NCI-H526 treated with DMSO at 0.1 percent for 48 hours (cell line): ENCODE results near the gene ZMYM1.
A peak's percentile ranks its signal among the peaks of the same experiment; 100 is the strongest.
"Not testable (repeated sequence)": the region's sequence is repeated elsewhere in the genome, so short reads cannot be mapped to it uniquely, and the experiment has no call there.

Experiments used
- DNase-seq: peaks from one replicate; lab custom pipeline; 2025; lab: John Stamatoyannopoulos, UW

Gene ZMYM1

DNA sequence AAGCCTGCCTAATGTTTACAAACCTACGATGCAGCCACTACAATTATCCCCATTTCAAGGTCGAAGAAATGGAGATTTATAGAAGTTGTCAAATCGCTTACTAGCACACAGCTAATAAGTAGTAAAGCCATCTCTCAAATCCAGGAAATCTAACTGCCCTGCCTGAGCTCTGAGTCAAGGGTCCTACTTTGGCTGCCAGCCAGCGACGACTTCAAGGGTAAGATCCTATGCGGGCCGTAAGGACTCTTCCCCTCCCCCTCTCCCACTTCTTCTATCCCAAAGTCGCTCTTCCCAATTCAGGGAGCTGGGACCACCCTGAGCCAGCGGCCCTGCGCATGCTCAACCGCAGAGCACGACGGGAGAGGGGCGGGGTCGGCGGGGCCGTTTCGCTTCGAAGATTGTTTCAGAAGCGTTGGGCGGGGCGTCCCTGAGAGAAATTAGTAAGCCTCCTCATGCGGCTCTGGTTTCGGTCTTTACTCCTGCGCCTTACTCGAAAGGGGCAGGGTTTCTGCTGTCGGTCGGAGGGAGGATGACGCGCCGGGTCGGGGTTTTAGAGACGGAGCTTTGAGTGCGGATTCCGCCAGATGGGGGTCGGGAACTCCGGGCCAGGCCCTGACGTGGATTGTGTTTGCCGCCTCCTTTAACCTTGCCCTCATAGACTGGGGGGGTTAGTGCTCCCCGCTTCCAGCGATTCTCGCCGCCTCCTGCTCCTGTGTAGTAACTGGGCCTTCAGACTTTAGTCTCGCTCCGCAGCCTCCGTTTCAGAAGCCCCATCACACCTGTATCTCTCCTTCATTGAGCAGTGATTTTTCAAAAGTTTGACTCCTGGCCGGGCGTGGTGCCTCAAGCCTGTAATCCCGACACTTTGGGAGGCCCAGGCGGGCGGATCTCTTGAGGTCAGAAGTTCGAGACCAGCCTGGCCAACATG, at the start of gene ZMYM1:
Gene ZMYM1, plus strand, starts transcription at position 383 of the 928 bp plus-strand sequence. CDS start 14,603 bp downstream, outside the sequence.
- DNase-seq = peak; percentile 88

DNA sequence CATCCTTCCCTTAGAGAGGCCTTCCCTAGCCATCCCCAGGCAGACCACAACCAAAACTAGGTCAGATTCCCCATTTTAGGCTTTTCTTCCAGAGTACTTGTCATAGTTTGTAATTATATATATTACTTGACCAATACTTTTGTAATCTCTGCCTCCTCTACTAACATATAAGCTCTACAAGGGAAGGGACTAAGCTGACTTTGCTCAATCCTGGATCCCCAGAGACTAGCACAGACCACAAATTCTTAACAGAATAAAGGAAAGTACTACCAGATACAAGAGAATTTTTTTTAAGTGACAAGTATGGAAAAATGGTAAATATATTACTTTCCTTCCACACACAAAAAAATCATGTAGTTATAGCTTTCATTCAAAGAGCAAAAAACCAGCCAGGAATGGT, 49.4 kb upstream of the ZMYM1 start:
- no peak for DNase-seq

DNA sequence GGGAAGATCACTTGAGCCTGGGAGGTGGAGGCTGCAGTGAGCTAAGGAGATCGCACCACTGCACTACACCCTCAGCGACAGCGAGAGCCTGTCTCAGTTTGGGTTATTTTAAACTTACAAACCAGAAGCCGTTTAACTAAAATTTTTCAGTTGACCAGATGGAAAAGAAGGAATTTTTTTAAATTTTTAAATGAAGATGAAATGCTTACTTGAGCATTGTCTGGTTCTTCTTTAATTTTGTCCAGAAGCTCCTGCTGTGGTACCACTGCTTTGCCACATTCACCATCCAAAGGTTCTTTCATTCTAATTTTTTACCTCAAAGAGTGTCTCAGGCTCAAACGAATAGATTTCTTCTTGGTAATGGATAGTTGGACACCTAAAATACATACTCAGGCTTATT, 48.8 kb upstream of the ZMYM1 start:
- no peak for DNase-seq

DNA sequence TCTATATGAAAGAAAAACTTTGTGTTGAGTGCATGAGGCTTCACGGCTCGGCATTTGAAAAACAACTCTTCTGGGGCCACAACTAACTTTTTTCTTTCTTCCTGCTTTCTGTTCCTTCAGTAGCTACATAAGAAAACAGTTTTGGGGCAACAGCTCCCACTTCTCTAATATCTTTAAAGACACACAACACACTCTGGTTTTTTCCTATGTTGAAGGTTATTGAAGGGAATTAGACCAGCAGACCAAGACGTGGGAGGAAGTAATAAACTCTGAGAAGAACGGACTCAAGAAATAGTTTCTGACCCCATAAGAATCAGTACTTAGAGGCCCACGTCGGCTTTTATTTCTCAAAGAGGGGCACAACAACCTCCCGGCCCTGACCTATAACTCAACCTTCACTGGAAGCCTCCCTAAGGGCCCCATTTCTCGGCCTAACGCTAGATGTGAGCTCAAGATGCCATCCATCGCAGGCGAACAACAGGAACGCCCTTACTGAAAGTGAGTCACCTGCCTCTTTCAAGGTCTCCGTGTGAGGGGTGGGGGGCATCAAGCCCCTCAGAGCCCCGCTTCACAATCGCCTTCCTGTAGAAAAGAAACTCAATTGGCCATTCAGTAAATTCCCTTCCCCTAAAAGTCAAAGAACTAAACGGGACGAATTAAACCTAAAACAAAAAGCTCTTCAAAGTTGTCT, 48.3 kb upstream of the ZMYM1 start:
- DNase-seq = no peak

DNA sequence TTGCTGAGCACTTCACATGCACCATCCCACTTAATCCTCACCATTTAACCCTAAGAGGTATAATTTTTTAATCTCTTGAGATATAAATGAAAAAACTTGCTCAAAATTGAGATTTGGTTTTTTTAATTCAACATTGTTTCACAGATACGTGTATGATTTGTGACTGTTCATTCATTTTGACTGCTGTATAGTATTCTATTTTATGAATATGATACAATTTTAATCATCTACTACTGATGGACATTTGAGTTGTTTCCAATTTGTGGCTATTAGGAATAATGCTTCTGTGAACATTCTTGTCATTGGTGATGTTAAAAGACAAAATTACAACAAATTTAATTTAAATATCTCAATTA, 46.8 kb upstream of the ZMYM1 start:
- no peak for DNase-seq

DNA sequence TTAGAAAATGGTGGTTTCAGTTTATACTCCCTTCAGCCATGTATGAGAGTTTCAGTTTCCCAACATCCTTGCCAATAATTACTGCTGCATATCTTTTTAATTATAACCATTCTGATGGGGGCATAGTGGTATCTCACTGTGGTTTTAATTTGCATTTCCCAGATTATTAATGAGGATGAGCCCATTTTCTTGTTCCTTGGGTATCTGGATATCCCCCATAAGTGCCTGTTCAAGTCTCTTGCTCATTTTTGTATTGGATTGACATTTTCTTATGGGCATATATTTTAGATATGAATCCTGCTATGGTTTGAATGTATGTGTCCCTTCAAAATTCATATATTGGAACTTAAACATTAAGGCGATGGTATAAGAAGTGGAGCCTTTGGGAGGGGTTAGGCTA, 45.8 kb upstream of the ZMYM1 start:
- DNase-seq = no peak

DNA sequence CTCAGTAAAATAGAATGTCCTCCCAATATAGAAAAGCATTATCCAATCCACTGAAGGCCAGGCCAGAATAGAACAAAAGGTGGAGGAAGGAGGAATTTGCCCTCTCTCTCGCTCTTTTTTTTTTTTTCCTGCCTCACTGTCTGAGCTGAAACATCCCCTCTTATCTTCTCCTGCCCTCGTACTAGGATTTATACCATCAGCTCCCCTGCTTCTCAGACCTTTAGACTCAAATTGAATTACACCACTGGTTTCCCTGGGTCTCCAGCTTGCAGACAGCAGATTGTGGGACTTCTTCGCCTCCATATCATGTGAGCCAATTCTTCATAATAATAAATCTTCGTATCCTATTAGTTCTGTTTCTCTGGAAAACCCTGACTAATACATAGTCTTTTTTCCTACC, 42.6 kb upstream of the ZMYM1 start:
- no peak for DNase-seq

DNA sequence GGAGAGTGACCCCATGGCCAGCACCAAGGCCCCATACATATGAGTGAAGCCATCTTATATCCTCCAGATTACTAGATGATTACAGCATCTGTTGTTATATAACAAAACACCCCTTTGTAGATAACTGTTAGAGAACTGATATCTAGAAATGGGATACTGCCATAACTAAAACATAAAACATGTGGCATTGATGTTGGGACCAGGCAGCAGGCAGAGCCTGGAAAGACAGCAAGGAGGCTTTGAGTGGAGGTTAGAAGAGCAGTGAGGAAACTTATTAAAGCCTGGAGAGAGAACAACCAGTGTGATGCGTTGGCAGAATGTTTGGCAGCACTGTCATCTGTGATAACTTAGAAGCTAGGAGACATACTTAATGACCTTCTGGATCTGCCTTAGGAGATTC, 42.0 kb upstream of the ZMYM1 start:
- no peak for DNase-seq

DNA sequence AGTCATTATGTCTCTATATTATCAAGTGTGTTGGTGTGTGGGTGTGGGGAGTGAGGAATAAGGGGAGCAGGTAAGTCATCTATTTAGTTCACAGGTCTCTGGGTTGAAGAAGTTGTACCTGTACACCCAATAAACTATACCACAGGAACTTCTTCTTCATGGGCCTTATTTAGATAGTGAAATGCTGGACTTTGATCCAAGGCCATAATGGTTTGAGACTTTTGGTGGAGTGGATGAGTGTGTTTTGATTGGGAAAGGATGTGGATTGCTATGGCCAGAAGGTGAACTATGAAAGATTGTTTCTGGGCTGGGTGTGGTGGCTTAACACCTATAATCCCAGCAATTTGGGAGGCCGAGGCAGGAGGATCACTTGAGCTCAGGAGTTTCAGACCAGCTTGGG, 40.5 kb upstream of the ZMYM1 start:
- DNase-seq = no peak

DNA sequence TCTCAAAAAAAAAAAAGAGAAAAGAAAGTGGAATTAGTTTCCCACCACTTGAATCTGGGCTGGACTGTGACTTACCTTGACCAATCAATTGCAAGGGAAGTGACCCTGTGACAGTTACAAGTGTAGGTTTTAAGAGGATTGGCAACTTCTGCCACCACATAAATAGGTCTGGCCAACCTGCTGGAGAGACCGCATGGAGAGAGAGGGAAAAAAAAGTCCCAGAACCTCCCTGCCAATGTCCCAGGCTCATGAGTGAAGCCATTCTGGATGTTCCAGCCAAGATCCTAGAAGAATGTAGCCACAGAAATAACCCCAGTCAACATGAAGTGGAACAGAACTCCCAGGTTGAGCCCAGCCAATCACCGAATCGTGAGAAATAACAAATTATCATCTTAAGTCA, 35.7 kb upstream of the ZMYM1 start:
- DNase-seq = no peak

DNA sequence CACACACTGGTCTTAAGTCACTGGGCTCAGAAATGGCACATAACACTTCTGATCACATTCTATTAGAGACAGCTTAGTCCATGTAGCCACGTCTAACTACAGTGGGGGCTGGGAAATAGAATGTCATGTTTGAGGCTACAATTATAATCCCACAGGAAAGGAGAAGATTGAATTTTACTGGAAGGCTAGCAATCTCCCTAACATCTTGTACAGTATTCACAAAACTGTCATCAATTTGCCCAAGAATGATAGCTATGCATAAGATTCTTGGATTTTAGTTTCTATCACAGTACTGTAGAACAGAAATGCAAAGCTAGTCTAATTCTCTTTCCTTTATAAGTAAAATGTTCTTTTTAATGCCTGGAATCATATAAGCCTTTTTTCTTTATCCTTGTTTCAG, 34.8 kb upstream of the ZMYM1 start:
- no peak for DNase-seq

DNA sequence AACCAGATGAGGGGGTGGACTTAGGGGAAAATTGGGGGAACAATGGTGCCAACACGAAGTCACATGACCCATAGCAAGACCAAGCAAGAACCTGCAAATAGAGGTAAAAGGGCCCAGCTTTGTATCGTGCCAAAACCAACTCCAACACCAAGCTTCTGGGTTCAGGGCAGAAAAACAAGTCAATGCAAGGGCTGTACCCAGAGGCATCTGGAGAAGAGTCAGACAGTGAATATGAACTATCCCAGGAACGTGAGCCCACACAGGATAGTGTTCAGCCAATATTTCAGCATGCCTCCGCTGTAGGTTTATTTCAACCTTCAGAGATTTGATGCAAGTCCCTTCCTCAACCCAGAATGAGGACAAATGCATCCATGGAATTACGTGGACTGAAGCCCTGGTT, 32.5 kb upstream of the ZMYM1 start:
- DNase-seq = no peak

DNA sequence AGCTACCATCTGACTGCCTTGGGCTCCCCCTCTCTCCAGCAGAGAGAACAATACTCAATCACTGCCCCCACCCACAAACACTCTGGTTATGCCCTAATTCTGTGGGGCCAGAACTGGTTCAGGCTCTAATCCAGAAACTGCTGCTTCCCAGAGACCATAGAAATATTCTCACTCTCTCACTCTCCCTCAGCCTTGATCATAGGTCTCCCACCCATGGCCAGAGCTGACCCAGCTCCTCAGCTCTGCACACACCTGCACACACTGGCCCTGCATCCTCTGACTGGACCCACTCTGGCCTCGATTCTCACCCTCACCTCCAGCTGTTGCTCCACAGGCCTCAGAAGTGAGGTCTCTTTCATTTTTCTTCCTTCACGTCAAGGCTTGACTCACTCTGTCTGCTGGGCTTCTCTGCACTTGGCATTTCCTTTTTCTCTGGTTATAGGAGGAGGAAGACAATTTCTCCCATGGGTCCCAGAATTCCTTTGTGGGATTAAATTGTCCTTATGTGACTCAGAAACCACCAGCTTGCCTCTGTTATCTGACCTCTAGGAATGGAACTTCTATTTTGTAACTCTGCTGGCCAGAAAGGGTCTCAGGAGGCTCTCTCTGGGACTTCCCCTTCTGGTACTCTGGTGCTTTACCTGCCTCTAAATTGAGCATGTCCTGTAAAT, 31.9 kb upstream of the ZMYM1 start:
- DNase-seq = no peak

DNA sequence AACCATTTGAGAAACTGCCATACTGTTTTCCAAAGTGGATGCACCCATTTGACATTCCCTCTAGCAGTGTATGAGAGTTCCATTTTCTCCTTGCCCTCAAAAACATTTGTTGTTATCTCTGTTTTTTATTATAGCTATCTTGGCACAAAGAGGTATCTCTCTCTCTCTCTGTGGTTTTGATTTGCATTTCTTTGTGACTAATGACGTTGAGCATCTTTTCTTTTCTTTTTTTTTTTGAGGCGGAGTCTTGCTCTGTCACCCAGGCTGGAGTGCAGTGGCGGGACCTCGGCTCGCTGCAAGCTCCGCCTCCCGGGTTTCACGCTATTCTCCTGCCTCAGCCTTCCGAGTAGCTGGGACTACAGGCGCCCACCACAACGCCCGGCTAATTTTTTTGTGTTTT, 30.1 kb upstream of the ZMYM1 start:
- DNase-seq = no peak

DNA sequence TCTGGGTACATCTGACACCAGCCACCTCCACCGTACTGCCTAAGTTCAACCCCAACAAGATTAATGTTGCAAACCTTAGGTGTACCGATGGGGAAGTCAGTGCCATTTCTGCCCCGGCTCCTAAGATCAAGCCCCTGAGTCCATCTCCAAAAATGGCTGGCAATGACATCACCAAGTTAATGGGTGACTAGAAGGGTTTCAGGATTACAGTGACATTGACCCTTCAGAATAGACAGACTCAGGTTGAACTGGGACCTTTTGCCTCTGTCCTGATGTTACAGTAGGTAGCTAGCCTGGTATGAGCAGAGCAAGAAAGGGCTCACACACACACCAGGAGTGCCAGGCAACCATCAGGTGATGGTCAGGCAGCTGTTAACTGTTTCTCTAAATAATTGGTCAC, 25.8 kb upstream of the ZMYM1 start:
- DNase-seq = no peak

DNA sequence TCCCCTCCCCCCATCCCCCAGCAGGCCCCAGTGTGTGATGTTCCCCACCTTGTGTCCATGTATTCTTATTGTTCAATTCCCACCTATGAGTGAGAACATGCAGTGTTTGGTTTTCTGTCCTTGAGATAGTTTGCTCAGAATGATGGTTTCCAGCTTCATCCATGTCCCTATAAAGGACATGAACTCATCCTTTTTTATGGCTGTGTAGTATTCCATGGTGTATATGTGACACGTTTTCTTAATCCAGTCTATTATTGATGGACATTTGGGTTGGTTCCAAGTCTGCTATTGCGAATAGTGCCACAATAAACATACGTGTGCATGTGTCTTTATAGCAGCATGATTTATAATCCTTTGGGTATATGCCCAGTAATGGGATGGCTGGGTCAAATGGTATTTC, 24.9 kb upstream of the ZMYM1 start:
- not testable (repeated sequence) for DNase-seq

DNA sequence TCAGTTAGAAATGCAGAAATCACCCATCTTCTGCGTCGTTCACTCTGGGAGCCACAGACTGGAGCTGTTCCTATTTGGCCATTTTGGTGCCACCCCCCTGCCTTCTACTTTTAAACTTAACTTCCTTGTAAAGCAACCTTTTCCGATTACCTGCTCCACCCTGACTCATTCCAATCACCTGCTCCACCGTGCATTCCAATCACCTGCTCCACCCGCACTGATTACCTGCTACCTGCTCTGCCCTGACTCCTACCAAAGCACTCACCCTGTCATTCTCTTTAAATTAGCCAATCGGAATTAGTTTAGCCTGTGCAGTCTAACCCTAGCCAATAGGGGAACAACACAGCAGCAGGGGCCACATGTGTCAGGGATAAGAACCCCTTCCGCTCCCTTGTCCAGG, 20.9 kb upstream of the ZMYM1 start:
- DNase-seq = not testable (repeated sequence)

DNA sequence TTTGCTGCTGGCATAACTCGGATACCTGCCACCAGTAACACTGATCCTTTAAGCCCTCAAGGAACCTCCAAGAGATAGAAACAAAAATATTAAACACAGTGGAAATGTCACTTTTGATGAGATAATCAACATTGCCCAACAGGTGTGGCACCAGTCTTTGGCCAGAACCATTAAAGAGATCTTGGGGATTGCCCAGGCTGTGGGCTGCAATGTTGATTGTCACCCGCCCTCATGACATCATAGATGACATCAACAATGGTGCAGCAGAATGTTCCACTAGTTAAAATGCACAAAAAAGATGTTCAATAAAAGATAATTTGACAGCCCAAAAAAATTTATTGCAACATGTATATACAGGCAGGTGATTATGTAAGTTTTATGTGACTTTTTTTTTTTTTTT, 20.2 kb upstream of the ZMYM1 start:
- DNase-seq = no peak

DNA sequence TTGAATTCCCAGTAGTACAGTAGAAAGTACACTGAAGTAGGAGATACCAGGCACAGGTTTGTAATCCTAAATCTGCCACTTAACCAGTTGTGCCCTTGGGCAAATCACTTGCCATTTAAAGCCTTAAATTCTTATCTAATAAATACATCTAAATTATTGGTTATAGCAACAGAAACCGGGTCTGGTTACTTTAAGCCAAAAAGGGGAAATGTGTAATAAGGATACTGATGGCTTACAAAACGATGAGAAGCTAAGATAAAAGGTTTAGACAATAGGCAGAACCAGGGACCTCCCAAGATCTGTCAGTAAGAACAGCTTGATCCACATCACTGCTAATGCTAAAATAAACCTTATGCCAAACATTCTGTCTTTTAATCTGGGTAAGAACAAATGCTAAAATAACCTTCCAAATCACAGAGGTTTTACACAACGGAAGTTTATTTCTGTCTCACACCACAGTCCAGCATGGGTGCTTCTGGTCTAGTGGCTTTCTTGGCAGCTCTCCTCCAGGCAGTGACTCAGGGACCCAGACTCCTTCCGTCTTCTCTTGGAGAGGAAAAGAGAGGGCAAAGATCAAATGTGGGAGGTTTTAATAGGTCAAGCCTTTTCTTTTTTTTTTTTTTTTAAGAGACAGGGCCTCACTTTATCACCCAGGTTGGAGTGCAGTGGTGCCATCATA, 16.5 kb upstream of the ZMYM1 start:
- no peak for DNase-seq

DNA sequence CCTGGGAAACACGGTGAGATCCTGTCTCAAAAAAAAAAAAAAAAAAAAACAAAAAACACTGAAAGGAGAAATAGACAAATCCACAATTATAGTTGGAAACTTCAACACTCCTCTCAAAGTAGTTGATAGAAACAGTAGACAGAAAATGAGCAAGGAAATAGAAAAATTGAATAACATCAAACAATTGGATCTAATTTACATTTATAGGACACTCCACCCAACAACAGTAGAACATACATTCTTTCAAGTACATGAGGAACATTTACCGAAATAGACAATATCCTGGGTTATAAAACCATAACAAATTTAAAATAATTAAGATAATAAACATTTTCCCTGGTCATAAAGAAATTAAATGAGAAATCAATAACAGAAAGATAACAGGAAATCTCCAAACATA, 14.9 kb upstream of the ZMYM1 start:
- no peak for DNase-seq

DNA sequence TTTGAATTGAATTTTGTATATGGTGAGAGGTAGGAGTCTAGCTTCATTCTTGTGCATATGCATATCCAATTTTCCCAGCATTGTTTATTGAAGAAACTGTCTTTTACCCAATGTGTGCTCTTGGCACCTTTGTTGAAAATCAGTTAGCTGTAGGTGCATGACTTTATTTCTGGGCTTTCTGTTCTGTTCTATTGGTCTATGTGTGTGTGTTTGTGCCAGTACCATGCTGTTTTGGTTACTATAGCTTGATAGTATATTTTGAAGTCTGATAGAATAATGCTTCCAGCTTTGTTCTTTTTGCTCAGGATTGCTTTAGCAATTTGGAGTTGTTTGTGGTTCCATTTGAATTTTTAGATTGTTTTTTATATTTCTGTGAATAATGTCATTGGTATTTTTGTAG, 9.4 kb upstream of the ZMYM1 start:
- no peak for DNase-seq

DNA sequence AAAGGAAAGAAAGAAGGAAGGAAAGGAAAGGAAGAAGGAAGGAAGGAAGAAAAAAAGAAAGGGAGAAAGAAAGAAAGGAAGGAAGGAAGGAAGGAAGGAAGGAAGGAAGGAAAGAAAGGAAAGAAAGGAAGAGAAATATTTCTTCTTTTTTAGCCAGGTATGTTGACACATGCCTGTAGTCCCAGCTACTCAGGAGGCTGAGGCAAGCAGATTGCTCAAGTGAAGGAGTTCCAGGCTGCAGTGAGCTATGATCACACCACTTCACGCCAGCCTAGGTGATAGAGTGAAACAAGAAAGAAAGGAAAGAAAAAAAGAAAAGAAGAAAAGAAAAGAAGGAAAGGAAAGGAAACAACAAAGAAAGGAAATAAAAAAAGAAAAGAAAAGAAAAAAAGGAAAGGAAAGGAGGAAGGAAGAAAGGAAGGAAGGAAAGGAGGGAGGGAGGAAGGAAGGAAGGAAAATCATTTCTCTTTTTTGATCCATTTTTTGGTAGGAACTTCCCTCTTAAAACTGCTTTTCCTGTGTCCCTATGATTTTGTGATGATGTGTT, 5.8 kb upstream of the ZMYM1 start:
- DNase-seq = no peak
